ENCODE measurements around the gene DENND6A. TPM values are rescaled to one million over a fixed set of nuclear protein-coding genes. Genes with fewer than 3 reads are reported as not detected.

The DENND6A gene
- total and polyA plus RNA-seq, 10 donors = 8.9 to 92.1 (median 33.0) TPM

- Histone ChIP-seq H3K27me3 (replicated peaks in 1 of 7) (no peaks in the 10 kb centered on the region), H3K27ac (peak overlapping the region in 1 of 8 donors; percentile 16), H3K4me3 (no peak overlapping the region), H3K9me3 (no peaks in the 10 kb centered on the region), H3K36me3 (no peaks in the 10 kb centered on the region), H3K4me1 (peaks cover 0 to 4% (median 0%) of the 10 kb centered on the region in 6 donors)
- TF ChIP-seq POLR2A (IDR thresholded peaks at IDR 0.05) (no peak), CTCF (IDR thresholded peaks at IDR 0.05 in 8 of 11, conservative IDR thresholded peaks at IDR 0.05 in 3 of 11) (no peak), POLR2AphosphoS5 (IDR thresholded peaks at IDR 0.05) (no peak)
- 56 to 90% (median 65%) methylated on average over 11 of the region's 11 CpGs for WGBS, 5 donors
- DNase-seq = no peak
- intact Hi-C loops (cut with DNase I; ENCODE audit: low total_unique reads) = no loop called here
These were observed 36.6 kb upstream of the DENND6A start for GRCh38 chr3:57729334-57730045.

GRCh38 chr3:57727106-57727505 lies 34.2 kb upstream of the DENND6A start:
- Histone ChIP-seq H3K9me3 (no peaks in the 10 kb centered on the region), H3K4me3 (no peak overlapping the region), H3K27me3 (replicated peaks in 1 of 7) (peaks cover 0 to 4% (median 0%) of the 10 kb centered on the region in 7 donors), H3K4me1 (peaks cover 0 to 4% (median 0%) of the 10 kb centered on the region in 6 donors), H3K27ac (no peak overlapping the region), H3K36me3 (no peaks in the 10 kb centered on the region)
- WGBS, 5 donors = 71 to 83% (median 79%) methylated on average over 5 of the region's 5 CpGs
- no peak for DNase-seq
- intact Hi-C loops (cut with DNase I; ENCODE audit: low total_unique reads) = no loop called here
- no peak for TF ChIP-seq CTCF (IDR thresholded peaks at IDR 0.05 in 8 of 11, conservative IDR thresholded peaks at IDR 0.05 in 3 of 11)
- no peak for TF ChIP-seq POLR2AphosphoS5 (IDR thresholded peaks at IDR 0.05)
- TF ChIP-seq POLR2A (IDR thresholded peaks at IDR 0.05) = no peak

- no peaks in the 10 kb centered on the region for H3K9me3 ChIP-seq
- no peak for TF ChIP-seq CTCF (IDR thresholded peaks at IDR 0.05 in 8 of 11, conservative IDR thresholded peaks at IDR 0.05 in 3 of 11)
- no peak for TF ChIP-seq POLR2A (IDR thresholded peaks at IDR 0.05)
- no peak for TF ChIP-seq POLR2AphosphoS5 (IDR thresholded peaks at IDR 0.05)
- no peak overlapping the region for H3K27ac ChIP-seq
- DNase-seq = no peak
- H3K27me3 ChIP-seq (replicated peaks in 1 of 7) = peaks cover 0 to 4% (median 0%) of the 10 kb centered on the region in 7 donors
- intact Hi-C loops (cut with DNase I; ENCODE audit: low total_unique reads) = no loop called here
- peaks cover 0 to 4% (median 0%) of the 10 kb centered on the region in 6 donors for H3K4me1 ChIP-seq
- H3K4me3 ChIP-seq = no peak overlapping the region
- H3K36me3 ChIP-seq = no peaks in the 10 kb centered on the region
These were observed 33.5 kb upstream of the DENND6A start for GRCh38 chr3:57726397-57726796.

GRCh38 chr3:57718118-57718517 lies 25.2 kb upstream of the DENND6A start:
- intact Hi-C loops (cut with DNase I; ENCODE audit: low total_unique reads) = no loop called here
- Histone ChIP-seq H3K36me3 (no peaks in the 10 kb centered on the region), H3K9me3 (no peaks in the 10 kb centered on the region), H3K27ac (no peak overlapping the region), H3K4me3 (no peak overlapping the region), H3K4me1 (no peaks in the 10 kb centered on the region), H3K27me3 (replicated peaks in 1 of 7) (no peaks in the 10 kb centered on the region)
- WGBS, 5 donors = 78 to 95% (median 93%) methylated on average over 1 of the region's 1 CpG
- DNase-seq = no peak
- no peak for TF ChIP-seq CTCF (IDR thresholded peaks at IDR 0.05 in 8 of 11, conservative IDR thresholded peaks at IDR 0.05 in 3 of 11)
- no peak for TF ChIP-seq POLR2A (IDR thresholded peaks at IDR 0.05)
- TF ChIP-seq POLR2AphosphoS5 (IDR thresholded peaks at IDR 0.05) = no peak
